HG02588 (cell line): ENCODE results near the gene LSP1.

Experiments used
- ATAC-seq: cut with Tn5 transposase; IDR thresholded peaks from one replicate; pipeline ENCODE4 v1.9.1; 2021; ENCODE audit warnings: mild to moderate bottlenecking, moderate library complexity; ENCODE audit not compliant: unreplicated experiment

Gene LSP1

DNA sequence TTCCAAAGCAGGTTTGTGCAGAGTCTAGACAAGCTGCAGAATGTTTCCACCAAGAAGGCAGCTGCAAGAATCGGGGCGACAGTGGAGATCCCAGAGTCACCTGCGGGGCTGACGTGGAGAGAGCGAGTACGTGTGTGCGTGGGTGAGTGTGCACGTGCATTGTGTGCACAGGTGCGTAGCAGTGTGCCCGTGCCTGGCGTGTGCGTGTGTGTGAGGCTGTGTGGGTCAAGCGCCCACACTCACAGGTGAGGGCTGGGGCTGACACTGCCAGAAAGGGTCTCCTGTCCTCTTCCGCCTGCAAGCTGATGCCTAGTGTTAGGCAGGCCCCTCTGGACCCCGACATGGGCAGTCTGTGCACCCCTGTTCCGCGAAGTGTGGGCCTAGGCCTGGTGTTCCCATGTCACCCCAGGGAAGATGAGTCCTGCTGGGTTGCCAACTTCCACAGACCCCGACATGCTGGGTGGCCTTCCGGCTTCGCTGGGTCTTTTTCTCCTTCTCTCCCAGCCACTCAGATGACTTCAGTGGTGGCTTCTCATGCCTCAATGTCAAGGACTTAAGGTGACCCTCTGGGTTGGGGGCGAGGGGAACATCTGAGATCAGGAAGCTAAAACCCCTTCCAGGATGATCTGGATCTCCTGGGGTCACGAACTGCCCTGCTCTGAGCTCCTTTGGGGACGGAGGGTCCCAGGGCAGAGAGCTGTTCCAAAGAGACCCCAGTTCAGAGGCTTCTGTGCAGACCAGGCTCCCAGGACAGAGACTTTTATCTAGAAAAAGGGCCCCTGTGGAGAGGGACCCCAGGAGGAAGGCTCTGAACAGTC lies 28.5 kb upstream of the LSP1 start:
- ATAC-seq, result no peak

DNA sequence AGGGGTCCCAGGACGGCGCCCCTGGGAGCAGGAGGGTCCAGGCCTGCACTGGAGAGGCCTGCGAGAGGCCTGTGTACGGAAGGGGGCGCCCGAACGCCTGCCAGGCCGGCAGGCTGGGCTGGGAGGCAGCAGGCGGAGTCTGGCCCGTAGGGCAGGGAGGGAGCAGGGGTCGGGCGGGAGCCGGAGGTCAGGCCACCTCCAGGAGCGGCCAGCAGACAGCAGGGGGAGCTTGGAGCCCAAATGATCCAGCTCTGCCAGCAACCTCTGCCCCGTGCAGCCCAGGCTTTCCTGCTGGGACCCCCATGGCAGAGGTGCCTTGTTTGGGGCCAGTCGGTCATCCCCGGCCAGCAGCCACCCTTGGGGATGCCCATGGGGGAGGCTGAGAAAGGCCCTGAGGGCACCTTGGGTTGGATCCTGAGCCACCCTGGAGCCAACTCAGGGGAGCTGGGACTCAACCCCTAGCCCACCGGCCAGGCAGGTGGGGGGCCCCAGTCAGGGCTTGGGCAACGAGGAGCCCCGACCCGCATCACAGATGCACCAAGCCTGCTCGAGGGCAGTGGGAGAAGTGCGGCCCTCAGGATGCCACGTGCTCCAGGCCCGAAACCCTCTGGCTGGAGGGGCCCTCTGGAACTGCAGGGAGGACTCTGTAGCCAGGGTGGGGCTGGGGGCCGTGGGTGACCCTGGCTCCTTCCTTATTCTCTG lies 27.7 kb upstream of the LSP1 start:
- no peak for ATAC-seq

DNA sequence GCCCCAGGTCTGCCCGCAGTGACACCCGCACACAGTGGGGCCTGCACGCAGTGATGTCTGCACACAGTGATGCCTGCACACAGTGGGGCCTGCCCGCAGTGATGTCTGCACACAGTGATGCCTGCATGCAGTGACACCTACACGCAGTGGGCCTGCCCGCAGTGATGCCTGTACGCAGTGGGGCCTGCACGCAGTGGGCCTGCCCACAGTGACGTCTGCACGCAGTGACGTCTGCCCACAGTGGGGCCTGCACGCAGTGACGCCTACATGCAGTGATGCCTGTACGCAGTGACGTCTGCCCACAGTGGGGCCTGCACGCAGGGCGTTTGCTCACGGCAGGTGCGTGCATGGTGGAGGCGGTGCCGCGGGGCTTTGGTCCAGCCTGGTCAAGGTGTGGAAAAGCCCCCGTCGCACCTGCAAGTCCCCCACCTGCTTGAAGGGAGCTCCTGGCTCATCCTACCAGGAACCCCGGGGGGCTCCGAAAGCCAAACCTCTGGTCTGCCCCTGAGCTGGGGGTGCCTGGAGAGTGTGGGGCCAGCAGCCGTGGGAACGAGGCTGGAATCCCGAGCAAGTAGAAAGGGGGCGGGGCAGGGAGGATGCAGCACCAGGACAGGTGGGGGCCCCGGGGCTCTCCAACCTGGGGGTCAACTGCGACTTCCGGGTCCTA lies 27.0 kb upstream of the LSP1 start:
- ATAC-seq, result no peak

DNA sequence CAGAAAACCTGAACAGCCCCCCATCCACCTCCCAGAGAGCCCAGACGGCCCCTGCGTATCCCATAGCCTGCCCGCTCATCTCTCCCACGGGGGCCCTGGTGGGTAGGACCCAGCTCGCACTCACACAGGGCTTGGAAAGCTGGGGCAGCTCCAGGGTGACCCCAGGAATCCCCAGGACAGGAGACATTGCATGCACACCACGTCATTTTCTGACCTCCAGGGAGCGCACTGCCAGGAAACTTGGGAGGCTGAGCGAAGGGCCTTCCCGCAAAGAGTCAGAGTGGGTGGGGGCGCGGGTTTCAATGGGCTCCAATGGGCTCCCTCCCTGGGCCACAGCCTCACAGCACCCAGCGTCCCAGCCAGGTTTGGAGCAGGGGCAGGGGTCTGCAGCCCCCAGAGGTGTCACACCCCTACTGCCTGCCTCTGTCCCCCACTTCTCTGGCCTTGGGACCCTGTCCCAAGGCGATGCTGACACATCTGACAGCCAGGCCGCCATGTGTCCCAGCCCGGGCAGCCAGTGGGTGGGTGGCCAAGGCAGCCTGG lies 26.3 kb upstream of the LSP1 start:
- ATAC-seq, result no peak

DNA sequence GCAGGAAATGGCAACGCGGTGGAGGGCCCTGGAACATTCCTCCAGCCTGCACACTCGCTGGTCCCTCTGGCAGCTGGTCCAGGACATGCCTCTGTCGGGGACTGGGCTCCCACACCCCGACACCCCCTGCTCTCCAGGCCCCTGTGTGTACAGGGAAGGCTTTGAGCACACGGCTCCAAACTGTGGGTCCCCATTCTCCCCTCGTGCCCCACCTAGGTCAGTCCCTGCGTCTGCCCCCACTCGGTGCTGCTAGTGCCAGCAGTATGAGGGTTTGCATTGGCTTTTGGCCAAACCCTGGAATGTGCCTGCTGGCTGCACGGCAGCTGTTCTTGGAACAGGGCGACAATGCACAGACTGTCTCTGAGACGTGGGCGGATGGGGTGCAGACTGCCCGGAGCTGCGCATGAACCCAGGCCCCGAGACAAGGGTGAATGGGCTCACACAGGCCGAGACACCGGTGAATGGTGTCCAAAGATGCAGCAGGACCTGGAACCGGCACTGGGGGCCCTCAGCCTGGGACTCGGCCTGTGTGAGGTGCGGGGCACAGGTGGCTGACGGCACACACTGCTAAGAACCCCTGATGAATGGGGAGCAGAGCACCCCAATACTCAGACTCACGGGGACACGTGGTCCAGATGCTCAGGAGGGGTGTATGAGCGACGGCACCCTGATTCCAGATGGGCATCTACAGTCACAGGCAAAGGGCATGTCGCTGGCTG lies 25.6 kb upstream of the LSP1 start:
- no peak for ATAC-seq

DNA sequence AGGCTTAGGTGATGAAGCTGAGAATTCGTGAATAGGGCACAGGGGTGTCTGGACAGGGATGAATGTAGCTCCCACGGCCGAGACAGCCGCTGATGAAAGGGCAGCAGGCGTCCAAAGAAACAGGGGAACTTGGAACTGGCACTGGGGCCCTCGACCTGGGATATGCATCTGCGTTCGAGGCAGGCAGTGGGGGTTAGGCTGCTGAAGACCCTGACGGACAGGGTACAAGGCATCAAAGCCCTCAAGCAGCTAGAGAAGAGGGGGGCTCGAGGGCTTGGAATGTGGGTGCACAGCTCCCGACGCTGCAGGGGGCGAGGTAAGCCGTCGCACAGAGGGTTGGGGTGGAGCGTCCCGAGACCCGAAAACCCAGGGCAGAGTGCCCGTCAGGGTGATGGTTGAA lies 25.0 kb upstream of the LSP1 start:
- ATAC-seq, result no peak

DNA sequence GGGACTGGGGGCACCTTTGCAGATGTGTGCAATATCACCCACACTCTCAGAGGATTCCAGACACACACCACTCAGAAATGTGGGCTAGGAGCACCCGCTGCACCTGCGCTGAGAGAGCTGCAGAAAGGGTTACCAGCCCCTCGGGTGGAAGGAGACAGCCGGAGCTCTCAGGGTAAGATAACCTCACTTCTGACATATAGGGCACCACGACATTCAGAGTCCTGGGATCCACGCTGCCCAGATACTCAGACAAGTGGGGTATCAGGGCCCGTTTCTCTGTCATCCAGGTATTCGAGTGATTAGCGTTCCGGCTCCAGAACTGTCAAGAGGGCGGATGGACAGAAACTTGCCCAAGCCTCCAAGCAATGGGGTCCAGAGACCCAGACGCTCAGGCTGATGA lies 24.3 kb upstream of the LSP1 start:
- no peak for ATAC-seq

DNA sequence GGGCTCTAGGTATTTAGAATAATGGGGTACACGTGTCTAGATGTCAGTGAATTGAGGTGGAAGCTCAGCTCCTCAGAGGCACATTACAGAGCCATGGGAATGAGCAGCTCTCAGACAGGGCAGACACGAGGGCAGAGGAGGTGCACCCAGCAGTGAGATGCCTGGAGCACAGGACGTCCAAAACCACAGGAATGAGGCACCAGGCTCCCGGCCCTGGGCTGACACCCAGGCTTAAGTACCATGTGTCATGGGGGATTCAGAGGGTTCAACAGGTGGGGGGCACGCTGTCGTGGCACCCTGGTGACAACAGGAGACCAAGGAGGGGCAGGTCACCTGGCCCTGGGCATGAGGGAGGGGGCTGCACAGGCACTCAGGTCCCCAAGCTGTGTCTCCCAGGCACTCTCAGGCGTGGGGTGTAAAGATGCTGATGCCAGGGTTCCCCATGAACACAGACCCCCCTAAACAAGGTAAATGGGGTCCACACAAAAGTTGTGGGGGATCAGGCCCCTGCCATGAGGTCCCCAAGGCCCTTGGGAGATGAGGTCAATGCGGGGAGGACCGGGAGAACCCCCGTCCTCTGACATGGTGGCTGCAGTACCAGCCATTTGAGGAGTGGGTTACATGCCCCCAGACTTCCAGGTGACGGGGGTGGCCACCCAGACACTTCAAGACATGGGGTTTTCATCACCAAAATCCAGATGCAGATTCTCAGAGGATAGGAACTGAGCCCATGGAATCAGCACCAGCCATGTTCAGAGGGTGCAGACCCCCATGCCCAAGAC lies 23.7 kb upstream of the LSP1 start:
- ATAC-seq, result no peak

DNA sequence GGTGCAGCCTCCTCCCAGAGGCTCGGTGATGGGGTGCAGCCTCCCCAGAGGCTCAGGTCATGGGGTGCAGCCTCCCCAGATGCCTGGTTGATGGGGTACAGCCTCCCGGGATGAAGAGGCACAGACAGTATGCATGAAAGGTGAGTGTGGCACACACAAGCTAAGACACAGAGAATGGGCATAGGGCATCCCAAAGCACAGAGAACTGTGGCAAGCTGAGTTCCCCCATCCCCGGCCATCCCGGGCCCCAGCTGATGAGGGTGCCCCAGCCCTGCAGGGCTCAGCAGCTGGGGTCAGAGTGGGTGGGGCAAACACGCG lies 22.9 kb upstream of the LSP1 start:
- ATAC-seq, result no peak

DNA sequence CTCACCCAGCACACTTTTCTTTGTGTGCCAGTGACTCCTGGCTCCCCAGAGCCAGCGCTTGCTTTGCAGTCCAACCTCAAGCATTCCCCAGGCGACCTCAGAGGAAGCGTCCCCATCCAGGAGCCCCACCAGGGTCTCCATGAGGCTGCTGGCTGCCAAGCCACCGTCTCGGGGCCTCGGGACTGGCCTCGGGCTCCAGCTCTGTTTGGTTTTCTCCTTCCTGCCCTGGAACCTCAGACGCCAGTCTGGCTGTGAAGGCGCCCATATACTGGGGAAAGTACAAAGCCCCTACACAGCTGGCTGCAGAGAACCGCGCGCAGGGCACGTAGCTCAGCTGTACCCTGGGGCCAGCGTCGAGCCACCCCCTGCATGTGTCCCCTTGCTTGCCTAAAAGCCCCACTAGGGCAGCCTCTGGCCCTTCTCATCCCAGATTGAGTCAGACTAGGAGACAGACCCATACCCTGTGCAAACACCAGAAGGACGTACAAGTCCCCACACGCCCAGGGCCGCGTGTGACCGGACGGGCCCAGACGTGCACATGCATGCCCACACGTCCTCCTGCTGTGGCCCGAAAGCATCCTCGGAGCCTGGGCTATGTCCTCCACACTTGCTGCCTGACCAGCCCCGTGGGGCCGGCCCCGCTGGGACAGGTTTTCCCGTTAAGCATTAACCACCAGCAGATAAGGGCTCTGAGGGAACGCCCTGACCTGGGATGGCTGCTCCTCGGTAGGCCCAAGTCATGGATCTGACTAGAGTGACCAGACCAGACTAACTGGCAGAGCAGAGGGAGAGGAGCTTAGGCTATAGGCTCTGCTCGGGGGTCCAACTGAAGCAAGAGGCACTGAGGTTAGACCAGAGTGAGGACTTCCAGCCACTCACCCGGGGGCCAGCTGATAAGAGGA lies 22.3 kb upstream of the LSP1 start:
- no peak for ATAC-seq

DNA sequence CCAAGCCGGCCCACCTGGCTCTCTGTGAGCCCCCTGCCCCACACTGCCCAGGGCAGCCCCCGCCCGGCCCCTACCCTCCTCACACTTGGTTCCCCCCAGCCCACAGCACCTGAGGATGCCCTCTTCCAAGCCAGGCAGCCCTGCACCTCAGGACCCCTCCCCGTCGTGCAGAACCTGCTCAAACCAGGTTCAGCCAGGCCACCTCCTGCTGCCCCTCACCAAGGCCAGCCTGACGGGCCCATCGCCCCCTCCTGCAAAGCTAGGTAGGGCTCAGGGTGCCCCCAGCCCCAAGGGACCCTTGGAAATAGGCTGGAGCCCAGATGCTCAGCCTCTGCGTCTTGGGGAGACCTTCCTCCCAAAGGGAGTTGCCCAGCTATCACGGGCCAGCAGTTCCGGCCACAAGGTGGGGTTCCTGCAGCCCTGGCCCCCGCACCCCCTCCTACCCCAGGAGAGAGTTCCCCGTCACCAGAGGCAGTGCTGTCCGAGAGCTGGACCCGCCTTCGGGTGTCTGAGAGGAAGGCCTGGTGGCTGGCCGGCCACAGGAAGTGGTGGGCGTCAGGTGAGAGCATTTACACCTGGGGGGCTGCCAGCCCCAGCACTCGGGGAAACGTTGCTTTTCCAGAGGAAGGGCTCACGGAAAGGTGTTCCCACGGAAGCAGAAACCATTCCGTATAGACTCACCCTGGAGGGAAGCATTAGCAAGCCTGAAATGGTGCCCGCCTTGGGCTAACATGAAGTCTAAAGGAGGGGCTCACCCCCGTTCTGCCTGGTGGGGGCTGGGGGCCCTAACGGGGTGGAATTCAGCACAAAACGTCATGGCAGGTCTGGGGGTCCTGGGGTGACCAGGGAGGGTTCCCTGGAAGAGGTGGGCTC lies 21.3 kb upstream of the LSP1 start:
- ATAC-seq, result no peak

DNA sequence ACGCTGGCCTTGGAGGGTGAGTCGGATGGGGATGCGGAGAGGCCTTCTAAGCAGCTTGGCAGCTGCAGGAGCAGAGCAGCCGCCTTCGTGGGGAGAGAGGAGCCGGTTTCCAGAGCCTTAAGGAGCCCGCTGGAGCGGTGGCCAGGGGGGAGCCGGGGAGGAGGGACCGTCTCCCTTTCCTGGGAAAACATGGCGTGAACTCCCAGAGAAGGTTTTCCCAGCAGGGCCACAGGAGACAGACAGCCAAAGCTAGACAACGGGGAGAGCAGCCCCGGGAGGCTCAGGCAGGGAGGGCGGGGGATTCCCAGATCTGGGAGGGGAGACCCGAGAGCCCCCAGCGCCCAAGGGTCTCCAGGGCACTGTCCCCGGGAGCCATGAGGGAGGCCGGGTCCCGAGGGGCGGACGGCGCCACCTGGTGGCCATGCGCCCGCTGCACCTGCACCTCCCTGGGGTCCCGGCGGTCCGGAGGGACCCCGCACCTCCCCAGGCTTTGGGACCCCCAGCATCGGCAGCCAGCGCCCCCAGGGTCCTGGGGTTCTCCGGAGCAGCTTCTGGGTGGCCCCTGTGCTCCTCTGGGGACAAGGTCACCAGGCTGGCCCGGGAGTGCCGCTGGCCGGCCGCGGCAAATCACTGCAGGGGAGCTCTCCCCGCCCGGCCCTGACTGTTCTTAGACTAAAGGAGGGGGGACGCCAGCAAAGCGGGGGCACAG lies 20.5 kb upstream of the LSP1 start:
- ATAC-seq, result no peak

DNA sequence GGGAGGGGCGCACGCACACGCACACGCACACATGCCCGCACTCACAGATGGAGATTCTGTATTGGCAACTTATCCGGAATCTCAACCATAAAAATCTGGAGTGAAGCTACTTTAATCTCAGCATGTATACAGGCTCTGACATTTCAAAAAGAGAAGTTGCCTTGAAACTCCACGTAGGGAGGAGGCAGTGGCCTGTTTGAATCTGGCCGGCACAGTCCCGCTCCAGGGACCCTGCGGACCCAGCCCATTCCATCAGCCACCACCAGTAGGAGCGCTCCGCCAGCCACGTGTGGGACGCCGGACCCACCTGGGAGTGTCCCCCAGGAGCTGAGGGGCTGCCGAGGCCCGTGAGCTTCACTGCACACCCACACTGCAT lies 20.0 kb upstream of the LSP1 start:
- ATAC-seq, result no peak

DNA sequence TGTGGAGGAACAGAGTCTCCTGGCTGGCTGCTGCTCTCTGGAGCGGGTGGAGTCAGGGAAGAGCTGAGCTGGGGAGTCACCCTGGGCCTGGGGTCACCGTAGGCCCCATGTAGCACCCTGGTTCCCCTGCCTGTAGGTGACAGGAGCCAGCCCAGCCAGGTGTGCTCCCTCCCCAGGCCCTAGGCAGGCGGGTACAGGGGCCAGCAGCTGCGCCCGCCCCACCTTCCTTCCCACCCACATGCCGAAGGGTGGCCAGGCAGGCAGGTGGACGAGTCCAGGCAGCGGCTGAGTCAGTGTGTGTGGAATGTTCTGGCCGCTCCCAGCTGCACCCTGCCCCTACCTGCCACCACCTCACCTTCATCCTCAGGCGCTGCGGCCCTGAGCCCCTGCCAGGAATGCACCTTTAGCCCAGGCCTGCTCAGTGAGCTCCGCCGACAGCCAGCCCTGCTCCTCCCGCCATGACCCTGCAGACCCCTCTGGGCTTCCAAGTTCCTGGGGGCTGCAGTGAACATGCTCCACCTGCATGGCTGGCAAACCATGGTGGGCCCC lies 18.7 kb upstream of the LSP1 start:
- ATAC-seq, result no peak

DNA sequence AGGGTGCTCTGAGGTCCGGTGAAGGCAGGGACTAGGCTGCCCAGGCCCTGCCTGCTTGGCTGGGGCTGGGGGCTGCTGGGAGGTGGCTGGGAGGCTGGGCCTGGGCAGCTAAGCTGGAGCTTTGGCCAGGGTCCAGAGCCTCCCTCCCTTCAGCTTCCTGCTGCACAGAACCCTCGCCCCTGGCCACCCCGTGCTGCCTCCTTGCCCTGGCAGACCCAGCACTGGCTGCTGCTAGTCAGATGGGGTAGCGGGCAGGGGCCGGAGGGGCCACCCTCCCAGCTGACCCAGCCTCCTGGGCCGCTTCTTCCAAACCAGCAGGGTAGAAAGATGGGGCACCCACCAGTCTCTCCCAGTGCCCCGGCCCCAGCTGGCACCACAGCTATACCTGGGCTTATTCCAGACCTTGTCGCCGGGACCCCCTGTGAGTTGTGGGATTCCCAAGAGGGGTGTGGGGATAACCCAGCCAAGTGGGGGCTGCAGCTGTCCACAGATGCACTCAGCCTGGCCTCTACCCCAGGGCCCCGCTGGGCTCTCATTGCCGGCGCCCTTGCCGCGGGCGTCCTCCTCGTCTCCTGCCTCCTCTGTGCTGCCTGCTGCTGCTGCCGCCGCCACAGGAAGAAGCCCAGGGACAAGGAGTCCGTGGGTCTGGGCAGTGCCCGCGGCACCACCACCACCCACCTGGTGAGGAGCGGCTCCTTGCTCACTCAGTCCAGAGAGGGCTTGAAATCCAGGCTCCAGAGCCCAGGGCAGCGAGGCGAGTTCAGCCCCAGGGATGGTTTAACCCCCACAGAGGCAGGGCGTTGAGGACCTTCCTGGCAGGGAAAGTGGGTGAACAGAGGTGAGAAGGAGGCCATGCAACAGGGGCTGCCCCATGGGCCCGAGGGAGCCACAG lies 17.9 kb upstream of the LSP1 start, which contains the start of gene SYT8:
Gene SYT8 (plus strand): TSS at position 212 of the 892 bp plus-strand sequence. CDS start 116 bp downstream, at position 328.
- no peak for ATAC-seq

DNA sequence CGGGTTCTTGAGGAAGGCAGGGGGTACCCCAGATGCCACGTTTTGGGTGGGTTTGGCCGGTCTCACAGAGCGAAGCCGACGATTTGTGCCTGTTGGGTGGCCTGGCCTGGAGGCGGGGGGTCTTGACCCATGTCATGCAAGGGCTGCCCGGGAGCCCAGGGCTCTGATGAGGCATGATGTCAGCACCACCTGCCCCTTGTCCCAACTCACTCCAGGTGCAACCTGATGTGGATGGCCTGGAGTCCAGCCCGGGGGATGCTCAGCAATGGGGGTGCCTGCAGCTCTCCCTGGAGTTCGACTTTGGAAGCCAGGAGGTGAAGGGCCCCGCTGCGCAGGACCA lies 17.2 kb upstream of the LSP1 start:
- no peak for ATAC-seq
